Measurements from ENCODE around the gene F3.
A peak's percentile ranks its signal among the peaks of the same experiment; 100 is the strongest.

F3 gene

DNA sequence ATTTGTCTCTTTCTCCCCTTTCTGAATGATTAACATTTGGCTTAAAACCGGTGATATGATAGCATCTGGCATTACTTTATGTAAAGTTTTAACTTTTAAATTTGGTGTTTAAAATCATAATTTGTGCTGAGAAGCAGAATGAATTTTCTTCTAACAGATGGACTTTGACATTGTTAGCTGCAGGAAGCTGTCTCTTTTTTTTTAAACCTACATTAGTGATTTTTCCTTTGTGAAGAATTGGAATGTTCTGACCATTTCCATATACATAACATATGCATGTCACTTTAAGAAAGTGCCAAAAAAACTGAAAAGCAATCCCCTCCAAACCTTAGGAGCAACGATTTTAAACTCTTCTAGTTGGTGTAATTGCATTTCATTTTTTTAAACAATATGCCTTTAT is 22.2 kb downstream of the F3 start:
- no peaks in the 10 kb centered on the region for H3K9me2 ChIP-seq (replicated peaks; ENCODE audit: control insufficient read depth, low read length)
- H3F3A ChIP-seq (ENCODE audit: control insufficient read depth, insufficient read depth) = no peaks in the 10 kb centered on the region
- H4K20me1 ChIP-seq (ENCODE audit: control insufficient read depth, insufficient read depth, low read depth, low read length) = no peaks in the 10 kb centered on the region; the same call in 1 of the 2 replicates
- no peak overlapping the region for H3K4me3 ChIP-seq (ENCODE audit: low read length)
- no peaks in the 10 kb centered on the region for H3K4me1 ChIP-seq (ENCODE audit: control insufficient read depth, low read length)
- H3K79me2 ChIP-seq (ENCODE audit: control insufficient read depth, low read length) = no peaks in the 10 kb centered on the region
- H3K27me3 ChIP-seq (ENCODE audit: control insufficient read depth, low read length) = no peaks in the 10 kb centered on the region
- H3K36me3 ChIP-seq (ENCODE audit: control insufficient read depth, low read length) = no peaks in the 10 kb centered on the region
- H3K9me3 ChIP-seq (ENCODE audit: control insufficient read depth, insufficient read depth, low read length) = no peaks in the 10 kb centered on the region
- no peak overlapping the region for H3K27ac ChIP-seq (ENCODE audit: low read depth, low read length)
- no peak for TF ChIP-seq EZH2phosphoT487 (IDR thresholded peaks at IDR 0.05; ENCODE audit: borderline replicate concordance, low read length)
- TF ChIP-seq, protein P1, sequence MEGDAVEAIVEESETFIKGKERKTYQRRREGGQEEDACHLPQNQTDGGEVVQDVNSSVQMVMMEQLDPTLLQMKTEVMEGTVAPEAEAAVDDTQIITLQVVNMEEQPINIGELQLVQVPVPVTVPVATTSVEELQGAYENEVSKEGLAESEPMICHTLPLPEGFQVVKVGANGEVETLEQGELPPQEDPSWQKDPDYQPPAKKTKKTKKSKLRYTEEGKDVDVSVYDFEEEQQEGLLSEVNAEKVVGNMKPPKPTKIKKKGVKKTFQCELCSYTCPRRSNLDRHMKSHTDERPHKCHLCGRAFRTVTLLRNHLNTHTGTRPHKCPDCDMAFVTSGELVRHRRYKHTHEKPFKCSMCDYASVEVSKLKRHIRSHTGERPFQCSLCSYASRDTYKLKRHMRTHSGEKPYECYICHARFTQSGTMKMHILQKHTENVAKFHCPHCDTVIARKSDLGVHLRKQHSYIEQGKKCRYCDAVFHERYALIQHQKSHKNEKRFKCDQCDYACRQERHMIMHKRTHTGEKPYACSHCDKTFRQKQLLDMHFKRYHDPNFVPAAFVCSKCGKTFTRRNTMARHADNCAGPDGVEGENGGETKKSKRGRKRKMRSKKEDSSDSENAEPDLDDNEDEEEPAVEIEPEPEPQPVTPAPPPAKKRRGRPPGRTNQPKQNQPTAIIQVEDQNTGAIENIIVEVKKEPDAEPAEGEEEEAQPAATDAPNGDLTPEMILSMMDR (IDR thresholded peaks at IDR 0.05; ENCODE audit: low read depth, low read length, poor library complexity, severe bottlenecking) = no peak
- no peak overlapping the region for H3K4me2 ChIP-seq (ENCODE audit: low read length)

DNA sequence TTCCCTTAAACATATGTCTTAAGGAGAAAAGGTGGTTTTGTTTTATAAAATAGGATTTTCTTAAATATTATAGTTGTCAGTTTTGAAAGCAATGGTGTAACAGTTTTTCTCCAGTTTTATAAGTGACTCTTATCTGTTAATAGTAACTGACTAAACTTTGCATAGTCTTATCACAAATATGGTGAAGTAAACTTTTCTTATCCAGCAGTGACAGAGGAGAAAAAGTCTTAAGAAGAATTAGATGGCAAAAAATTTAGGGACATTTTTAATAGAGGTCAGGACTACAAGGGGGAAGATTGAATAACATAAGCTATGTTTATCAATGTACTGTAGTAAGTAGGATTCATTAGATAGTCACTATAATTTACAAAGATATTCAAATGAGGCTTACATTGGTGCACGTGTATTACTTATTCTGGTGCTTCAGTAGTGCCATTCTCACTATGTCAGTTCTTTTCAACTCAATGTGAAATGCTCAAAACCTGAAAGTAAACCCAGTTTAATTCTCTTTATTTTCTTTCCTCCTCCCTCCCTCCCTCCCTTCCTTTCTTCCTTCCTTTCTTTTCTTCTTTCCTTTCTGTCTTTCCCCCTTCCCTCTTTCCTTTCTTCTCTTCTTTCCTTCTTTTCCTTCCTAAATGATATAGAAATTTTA is 26.1 kb downstream of the F3 start:
- H3K4me2 ChIP-seq (ENCODE audit: low read length) = no peak overlapping the region
- no peaks in the 10 kb centered on the region for H3F3A ChIP-seq (ENCODE audit: control insufficient read depth, insufficient read depth)
- no peaks in the 10 kb centered on the region for H3K9me3 ChIP-seq (ENCODE audit: control insufficient read depth, insufficient read depth, low read length)
- H3K4me3 ChIP-seq (ENCODE audit: low read length) = no peak overlapping the region
- H3K4me1 ChIP-seq (ENCODE audit: control insufficient read depth, low read length) = no peaks in the 10 kb centered on the region
- H3K36me3 ChIP-seq (ENCODE audit: control insufficient read depth, low read length) = no peaks in the 10 kb centered on the region
- no peaks in the 10 kb centered on the region for H3K79me2 ChIP-seq (ENCODE audit: control insufficient read depth, low read length)
- no peak overlapping the region for H3K27ac ChIP-seq (ENCODE audit: low read depth, low read length)
- H4K20me1 ChIP-seq (ENCODE audit: control insufficient read depth, insufficient read depth, low read depth, low read length) = no peaks in the 10 kb centered on the region
- no peaks in the 10 kb centered on the region for H3K27me3 ChIP-seq (ENCODE audit: control insufficient read depth, low read length)
- no peak for TF ChIP-seq EZH2phosphoT487 (IDR thresholded peaks at IDR 0.05; ENCODE audit: borderline replicate concordance, low read length)
- TF ChIP-seq, protein P1 (IDR thresholded peaks at IDR 0.05; ENCODE audit: low read depth, low read length, poor library complexity, severe bottlenecking) = no peak
- H3K9me2 ChIP-seq (replicated peaks; ENCODE audit: control insufficient read depth, low read length) = no peaks in the 10 kb centered on the region

- no peak overlapping the region for H3K4me2 ChIP-seq (ENCODE audit: low read length)
- H3K9me3 ChIP-seq (ENCODE audit: control insufficient read depth, insufficient read depth, low read length) = no peaks in the 10 kb centered on the region
- H3K27me3 ChIP-seq (ENCODE audit: control insufficient read depth, low read length) = no peaks in the 10 kb centered on the region
- no peaks in the 10 kb centered on the region for H3K4me1 ChIP-seq (ENCODE audit: control insufficient read depth, low read length)
- no peak overlapping the region for H3K27ac ChIP-seq (ENCODE audit: low read depth, low read length)
- TF ChIP-seq EZH2phosphoT487 (IDR thresholded peaks at IDR 0.05; ENCODE audit: borderline replicate concordance, low read length) = no peak
- TF ChIP-seq, protein P1 (IDR thresholded peaks at IDR 0.05; ENCODE audit: low read depth, low read length, poor library complexity, severe bottlenecking) = peak; percentile 62
- H3F3A ChIP-seq (ENCODE audit: control insufficient read depth, insufficient read depth) = no peaks in the 10 kb centered on the region
- no peak overlapping the region for H3K4me3 ChIP-seq (ENCODE audit: low read length)
- H3K9me2 ChIP-seq (replicated peaks; ENCODE audit: control insufficient read depth, low read length) = no peaks in the 10 kb centered on the region
- H3K36me3 ChIP-seq (ENCODE audit: control insufficient read depth, low read length) = no peaks in the 10 kb centered on the region
- H4K20me1 ChIP-seq (ENCODE audit: control insufficient read depth, insufficient read depth, low read depth, low read length) = no peaks in the 10 kb centered on the region
- H3K79me2 ChIP-seq (ENCODE audit: control insufficient read depth, low read length) = no peaks in the 10 kb centered on the region
These were observed 27.3 kb downstream of the F3 start for GRCh38 chr1:94514095-94514727.

Data from DOHH2 (cell line).